Epidermal melanocyte (primary cell): Measurements from ENCODE around the gene EVPLL.
A peak's percentile ranks its signal among the peaks of the same experiment; 100 is the strongest.
"Not testable (repeated sequence)": the region's sequence is repeated elsewhere in the genome, so short reads cannot be mapped to it uniquely, and the experiment has no call there.

Experiments
- DNase-seq: peaks from one replicate; pipeline ENCODE4 v3.0.0; 2011; ENCODE audit warnings: low spot score; ENCODE audit not compliant: insufficient read length

Gene EVPLL

DNA sequence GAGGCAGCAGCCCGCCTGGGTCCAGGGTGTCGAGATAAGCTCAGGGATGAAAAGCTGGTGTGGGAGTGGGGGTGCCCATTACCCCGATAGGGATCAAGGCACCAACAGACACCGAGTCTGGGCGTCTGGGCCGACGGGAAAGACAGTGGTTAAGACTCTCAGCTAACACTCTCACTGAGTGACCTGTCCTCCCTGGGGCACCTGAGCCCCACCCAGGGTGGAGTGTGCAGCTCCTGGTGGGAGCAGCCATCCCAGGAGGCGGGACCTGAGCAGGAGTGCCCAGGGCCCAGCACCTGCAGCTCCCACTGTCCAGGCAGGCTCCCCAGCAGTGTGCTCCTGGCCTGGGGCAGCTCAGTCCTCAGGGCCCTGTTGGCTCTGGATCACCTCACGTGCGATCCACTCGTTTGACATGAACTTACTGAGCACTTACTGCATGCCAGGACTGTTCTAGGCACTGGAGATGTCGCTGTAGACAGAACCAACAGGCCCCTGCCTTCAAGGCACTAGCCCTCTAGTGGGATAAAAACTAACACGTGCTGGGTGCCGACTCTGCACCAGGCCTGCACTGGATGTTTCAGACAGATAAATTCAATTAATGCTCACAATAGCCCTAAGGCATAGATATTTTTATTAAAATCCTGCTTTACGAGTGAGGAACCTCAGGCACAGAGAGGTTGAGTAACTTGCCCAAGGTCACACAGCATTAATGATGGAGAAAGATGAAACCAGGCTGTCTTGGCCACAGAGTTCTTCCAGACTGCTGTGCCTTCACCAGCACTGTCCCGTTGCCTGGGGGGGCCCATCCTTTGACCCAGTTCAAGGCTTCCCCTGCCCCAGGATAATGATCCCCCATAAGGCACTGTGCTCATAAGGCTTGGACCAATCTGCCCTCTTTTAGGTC, 1.9 kb downstream of the EVPLL start:
- DNase-seq = no peak

- no peak for DNase-seq
Observed at GRCh38 chr17:18380471-18381157, 3.0 kb downstream of the EVPLL start.

DNA sequence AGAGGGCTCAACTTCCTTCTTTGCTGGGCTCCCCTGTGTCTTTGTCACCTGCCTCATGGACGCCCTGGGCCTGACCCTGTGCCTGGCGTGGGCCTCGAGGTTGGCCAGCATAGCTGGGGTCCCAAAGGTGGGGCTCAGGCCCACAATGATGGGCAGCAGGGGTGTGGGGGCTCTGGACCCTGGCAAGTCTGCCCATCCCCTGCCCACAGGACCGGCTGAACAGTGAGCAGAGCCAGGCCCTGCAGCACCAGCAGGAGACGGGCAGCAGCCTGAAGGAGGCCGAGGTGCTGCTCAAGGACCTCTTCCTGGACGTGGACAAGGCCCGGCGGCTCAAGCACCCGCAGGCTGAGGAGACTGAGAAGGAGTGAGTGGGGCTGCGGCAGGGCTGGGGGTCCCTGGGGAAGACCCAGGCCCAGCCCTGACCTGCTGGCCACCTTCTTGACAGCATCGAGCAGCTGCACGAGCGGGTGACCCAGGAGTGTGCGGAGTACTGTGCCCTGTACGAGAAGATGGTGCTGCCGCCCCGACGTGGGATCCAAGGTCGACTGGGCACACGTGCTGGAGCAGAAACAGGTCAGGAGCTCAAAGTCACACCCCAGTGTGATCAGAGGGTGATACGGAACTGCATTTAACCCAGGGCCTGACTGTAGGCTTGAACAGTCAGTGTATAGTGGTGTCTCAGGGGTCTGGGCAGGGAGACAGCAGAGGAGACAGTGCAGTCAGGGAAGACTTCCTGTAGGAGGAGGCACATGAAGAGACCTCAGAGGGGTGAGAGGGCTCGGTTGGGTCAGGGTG, 3.8 kb downstream of the EVPLL start:
- no peak for DNase-seq

GRCh38 chr17:18381953-18382245, 4.3 kb downstream of the EVPLL start:
- DNase-seq = no peak

- no peak for DNase-seq
Observed at GRCh38 chr17:18382441-18383078, 5.0 kb downstream of the EVPLL start.

DNA sequence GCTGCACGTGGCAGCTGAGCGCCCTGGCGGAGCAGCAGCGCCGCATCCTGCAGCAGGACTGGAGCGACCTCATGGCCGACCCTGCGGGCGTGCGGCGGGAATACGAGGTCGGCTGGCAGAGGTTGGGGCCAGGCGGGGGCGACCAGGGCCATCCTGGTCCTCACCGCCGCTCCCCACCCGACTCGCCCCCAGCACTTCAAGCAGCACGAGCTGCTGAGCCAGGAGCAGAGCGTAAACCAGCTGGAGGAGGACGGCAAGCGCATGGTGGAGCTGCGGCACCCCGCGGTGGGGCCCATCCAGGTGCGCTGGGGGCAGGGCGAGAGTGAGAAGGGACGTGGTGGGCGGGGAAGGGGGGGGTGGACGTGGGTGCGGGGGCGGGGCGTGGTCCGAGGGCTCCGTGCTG, 5.5 kb downstream of the EVPLL start:
- DNase-seq = not testable (repeated sequence)

- DNase-seq = not testable (repeated sequence)
Observed at GRCh38 chr17:18384271-18384670, 6.7 kb downstream of the EVPLL start.

DNA sequence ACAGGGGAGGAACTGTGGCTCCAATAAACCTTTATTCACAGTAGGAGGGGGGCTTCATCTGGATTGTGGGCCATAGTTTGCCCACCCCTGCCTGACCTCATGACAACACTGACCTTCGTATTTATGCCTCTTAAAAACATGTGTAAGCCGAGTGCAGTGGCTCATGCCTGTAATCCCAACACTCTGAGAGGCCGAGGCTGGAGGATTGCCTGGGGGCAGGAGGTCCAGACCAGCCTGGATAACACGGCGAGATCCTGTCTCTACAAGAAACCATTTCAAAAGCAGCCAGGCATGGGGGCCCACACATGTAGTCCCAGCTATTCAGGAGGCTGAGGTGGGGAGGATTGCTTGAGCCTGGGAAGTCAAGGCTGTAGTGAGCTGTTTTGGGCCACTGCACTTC, 10.0 kb downstream of the EVPLL start:
- not testable (repeated sequence) for DNase-seq

- DNase-seq = not testable (repeated sequence)
Observed at GRCh38 chr17:18388266-18388665, 10.7 kb downstream of the EVPLL start.

DNA sequence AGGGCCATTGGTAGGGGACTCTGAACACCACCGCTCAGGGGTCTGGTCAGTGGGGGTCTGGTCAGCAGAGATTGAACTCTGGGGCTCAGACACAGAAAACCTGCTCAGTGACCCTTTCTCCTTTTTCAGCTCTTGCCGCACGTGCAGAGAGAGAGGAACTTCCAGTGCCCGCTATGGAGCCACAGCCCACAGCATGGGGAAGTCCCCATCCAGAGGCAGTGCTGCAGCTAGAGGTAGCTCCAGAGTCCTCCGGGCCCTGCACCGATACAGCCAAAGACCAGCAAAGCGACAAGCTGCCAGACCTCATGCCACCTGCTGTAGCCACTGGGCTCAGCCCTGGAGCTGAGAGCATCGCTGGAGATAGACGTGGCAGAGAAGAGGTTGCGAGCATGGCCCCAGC, 11.2 kb downstream of the EVPLL start:
- not testable (repeated sequence) for DNase-seq

- not testable (repeated sequence) for DNase-seq
Observed at GRCh38 chr17:18401872-18402590, 24.5 kb downstream of the EVPLL start.

DNA sequence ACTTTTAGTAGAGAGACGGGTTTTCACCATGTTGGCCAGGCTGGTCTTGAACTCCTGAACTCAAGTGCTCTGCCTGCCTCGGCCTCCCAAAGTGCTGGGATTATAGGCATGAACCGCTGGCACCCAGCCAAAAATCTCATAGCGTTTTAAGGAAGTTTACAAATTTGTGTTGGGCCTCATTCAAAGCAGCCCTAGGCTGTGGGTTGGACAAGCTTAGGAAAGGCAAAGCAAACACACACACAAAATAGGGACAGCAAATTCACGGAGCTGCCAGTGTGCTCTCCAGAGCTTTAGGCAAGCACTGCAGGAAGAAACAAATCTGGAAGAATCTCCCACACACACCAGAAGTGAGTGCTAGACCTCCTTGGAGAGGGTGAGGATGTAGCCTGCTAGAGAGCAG, 25.6 kb downstream of the EVPLL start:
- not testable (repeated sequence) for DNase-seq

- DNase-seq = not testable (repeated sequence)
Observed at GRCh38 chr17:18403604-18404003, 26.0 kb downstream of the EVPLL start.

DNA sequence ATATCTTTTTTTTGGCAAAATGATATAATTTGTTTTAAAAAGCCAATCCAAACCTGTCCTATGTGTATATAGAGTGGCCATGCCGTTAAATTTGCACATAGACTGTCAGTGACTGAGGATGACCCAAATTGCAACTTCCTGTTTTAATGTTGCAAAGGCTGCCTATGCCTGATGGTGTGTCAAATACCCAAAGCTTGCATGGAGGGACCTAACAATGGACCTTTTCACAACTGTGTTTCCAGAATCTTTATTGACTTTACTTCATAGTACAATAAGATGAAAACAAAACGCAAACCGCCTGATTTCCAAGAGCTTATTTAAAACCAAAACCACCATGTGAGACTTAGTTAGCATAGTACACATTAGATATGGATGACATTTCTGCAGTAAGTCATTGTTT, 31.3 kb downstream of the EVPLL start:
- peak; percentile 12 for DNase-seq

DNA sequence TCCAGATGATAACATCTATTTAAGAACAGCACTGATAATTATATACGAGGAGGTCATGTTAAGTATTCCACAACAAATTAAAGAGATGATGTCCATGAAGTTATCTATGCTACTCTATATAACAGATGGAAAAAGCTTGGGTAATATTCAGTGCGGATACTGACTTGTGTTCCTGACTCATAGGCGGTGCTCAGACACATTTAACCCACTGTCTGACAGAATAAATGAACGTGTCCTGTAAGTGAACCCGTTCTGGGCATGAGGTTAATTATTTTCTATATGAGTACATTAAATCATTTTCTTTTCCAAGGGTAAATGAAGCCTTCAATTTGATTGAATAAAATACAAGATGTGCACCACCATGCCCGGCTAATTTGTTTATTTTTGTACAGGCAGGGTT, 31.7 kb downstream of the EVPLL start:
- not testable (repeated sequence) for DNase-seq

DNA sequence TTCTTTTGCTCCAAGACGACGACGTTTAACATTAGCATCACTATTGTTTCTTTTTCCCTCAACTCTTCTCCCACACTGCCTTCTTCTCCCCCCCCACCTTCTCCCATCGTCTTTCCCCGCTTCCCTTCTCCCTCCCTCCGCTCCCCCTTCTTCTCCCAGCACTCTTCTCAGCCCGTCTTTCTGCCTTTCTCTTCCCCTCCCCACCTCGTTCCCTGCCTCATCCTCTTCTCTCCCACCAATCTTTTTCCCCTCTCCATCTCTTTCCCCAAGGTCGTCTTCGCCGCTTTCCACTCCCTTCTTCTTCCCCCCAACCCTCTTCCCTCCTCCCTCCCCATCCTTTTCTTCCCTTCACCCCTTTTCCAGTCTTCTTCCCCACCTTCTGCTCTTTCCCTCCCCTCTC, 33.2 kb downstream of the EVPLL start:
- not testable (repeated sequence) for DNase-seq

DNA sequence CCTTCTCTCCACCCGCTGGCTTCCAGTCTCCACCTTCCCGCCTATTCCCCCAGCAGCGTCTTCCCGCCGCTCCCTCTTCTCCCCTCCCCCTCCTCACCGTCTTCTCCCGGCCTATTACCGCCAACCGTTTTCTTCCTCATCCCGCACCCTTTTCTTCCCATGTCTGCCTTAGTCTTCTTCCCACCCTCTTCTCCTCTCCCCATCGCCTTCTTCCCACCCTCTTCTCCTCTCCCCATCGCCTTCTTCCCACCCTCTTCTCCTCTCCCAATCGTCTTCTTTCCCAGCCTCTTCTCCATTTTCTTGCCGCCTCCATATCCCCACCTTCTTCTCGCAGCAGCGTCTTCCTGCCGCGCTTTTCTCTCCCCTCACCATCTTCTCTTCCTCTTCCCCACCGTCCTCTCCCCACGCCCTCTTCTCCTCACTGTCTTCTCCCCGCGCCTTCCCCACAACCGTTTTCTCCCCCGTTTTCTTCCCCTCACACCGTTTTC, 33.8 kb downstream of the EVPLL start:
- not testable (repeated sequence) for DNase-seq

- not testable (repeated sequence) for DNase-seq
Observed at GRCh38 chr17:18412001-18412538, 34.5 kb downstream of the EVPLL start.

DNA sequence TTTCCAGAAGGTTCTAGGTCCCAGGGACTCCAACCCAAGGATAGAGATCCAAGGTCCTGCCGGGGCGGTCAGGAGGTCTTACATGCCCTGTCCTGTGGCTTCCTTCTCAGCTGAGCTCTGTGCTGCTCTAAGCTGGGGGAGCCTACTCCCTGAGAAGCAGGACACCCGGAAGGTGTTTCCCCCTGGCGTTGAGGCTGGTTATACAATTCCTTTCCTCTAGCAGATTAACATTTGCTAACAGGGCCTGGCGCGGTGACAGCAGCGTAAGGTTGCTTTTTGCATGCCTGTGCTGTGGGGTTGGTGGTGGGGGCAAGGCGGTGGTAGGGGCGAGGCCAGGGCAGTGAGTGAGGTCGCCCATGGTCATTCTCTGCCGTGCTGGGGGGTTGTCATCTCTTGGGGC, 43.9 kb downstream of the EVPLL start:
- DNase-seq = not testable (repeated sequence)

DNA sequence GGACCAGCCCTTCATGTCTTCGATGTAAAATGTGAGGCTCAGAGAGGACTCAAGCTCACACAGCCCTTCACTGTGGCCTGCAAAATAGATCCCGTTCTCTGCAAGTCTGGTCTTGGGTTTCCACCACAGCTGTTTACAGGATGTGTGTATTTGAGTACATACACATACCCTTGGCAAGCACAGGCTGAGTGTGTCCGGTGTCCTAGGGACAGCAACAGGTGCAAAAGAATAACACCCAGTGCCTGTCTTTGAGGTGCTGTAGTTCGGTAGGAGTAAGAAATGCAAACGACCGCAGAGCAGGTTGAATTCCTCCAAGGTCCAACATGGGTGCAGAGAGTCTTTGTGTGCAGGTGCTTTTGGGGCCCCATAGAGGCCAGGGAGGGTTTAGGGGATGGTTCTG, 44.9 kb downstream of the EVPLL start:
- not testable (repeated sequence) for DNase-seq
